HepG2 (cell line): ENCODE data around the gene IGSF21. TPM values are rescaled to one million over a fixed set of nuclear protein-coding genes. Genes with fewer than 3 reads are reported as not detected.

Experiments used
- ATAC-seq: fragments of 200-7000 bp; cut with Tn5 transposase; 3 replicates; pipeline ENCODE4 v1.9.1; 2020; ENCODE audit warnings: mild to moderate bottlenecking, moderate library complexity
- BruUV-seq: library from RNA; stranded (reverse); fragments of 400-500 nt; replicated peaks from 2 replicates; lab custom pipeline; 2021; lab: Mats Ljungman, UMichigan
- CTCF ChIA-PET: fragments of 300-600 bp; formaldehyde crosslinking; extraction: SDS; loops from one replicate; lab custom pipeline; 2021; ENCODE audit warnings: low total read pairs, inconsistent platforms, low intra/inter-chr PET ratio; lab: Yijun Ruan, JAX
- POLR2A ChIA-PET: fragments of 350-600 bp; sonication (Branson Sonifier 250); formaldehyde crosslinking; loops from one replicate; lab custom pipeline; 2020; ENCODE audit warnings: antibody characterized with exemption, inconsistent platforms; lab: Yijun Ruan, JAX
- DNase-seq: peaks from one replicate; pipeline ENCODE4 v3.0.0-alpha.2; 2015; ENCODE audit warnings: low spot score
- FAIRE-seq: peaks from 3 replicates; lab custom pipeline; 2011; peaks lifted over from hg19 to GRCh38; lab: Jason Lieb, UNC
- H2AFZ ChIP-seq: one replicate; pipeline ENCODE4 v1.6.1; 2011; ENCODE audit warnings: low read length, inconsistent platforms
- H3K27ac ChIP-seq: fragments of 300-600 bp; 3 replicates; pipeline ENCODE4 v1.8.0; 2011; ENCODE audit warnings: mixed run types, mild to moderate bottlenecking, mixed read lengths, low read length, inconsistent platforms; ENCODE audit not compliant: insufficient read depth; ENCODE audit errors: extremely low read length
- H3K27me3 ChIP-seq, 2 experiments: fragments of 200-600 bp in 1 of 2; 2 replicates in 1 of 2; 3 replicates in 1 of 2; pipeline versions ENCODE4 v1.6.0 to v1.8.0; 2011; ENCODE audit warnings: low read length in 2 of 2, mild to moderate bottlenecking in 2 of 2, moderate library complexity in 2 of 2, inconsistent platforms in 1 of 2; ENCODE audit not compliant: insufficient read depth in 2 of 2, control insufficient read depth in 1 of 2
- H3K36me3 ChIP-seq, 2 experiments: fragments of 200-600 bp in 1 of 2; replicated peaks in 1 of 2; 2 replicates in 1 of 2; 3 replicates in 1 of 2; pipeline versions ENCODE4 v1.5.1 to v1.8.0; 2011; ENCODE audit warnings: low read length in 2 of 2, inconsistent platforms in 1 of 2; ENCODE audit not compliant: insufficient read depth in 2 of 2, control insufficient read depth in 1 of 2
- H3K4me1 ChIP-seq: 2 replicates; pipeline ENCODE4 v1.5.1; 2012; ENCODE audit warnings: low read length, inconsistent platforms; ENCODE audit not compliant: insufficient read depth
- H3K4me2 ChIP-seq: 2 replicates; pipeline ENCODE4 v1.6.0; 2011; ENCODE audit warnings: low read depth, low read length, inconsistent platforms
- H3K4me3 ChIP-seq, 3 experiments: fragments of 200-600 bp in 1 of 3; sonication (generic), shearing (Covaris generic) in 1 of 3; replicated peaks in 1 of 3; 2 replicates each; pipeline ENCODE4 v1.5.1; 2011 to 2016; ENCODE audit warnings: low read length in 3 of 3, inconsistent platforms in 2 of 3, low read depth in 2 of 3, mild to moderate bottlenecking in 2 of 3, control low read depth in 1 of 3, mixed read lengths in 1 of 3; ENCODE audit not compliant: insufficient read depth in 1 of 3
- H3K79me2 ChIP-seq: one replicate; pipeline ENCODE4 v1.6.1; 2011; ENCODE audit warnings: low read length, inconsistent platforms; ENCODE audit not compliant: insufficient read depth
- H3K9ac ChIP-seq: 2 replicates; pipeline ENCODE4 v1.6.0; 2011; ENCODE audit warnings: mild to moderate bottlenecking, low read depth, low read length, inconsistent platforms; ENCODE audit not compliant: insufficient read depth
- H3K9me3 ChIP-seq: 2 replicates; pipeline ENCODE4 v1.5.1; 2012; ENCODE audit warnings: mild to moderate bottlenecking, low read length
- H4K20me1 ChIP-seq: 2 replicates; pipeline ENCODE4 v1.6.0; 2011; ENCODE audit warnings: inconsistent platforms, mild to moderate bottlenecking, low read length, moderate library complexity; ENCODE audit not compliant: insufficient read depth
- ELF3 ChIP-seq: IDR thresholded peaks from 2 replicates; pipeline ENCODE4 v1.6.1; 2016; ENCODE audit warnings: missing genetic modification reagents, missing compliant biosample characterization
- HMG20A ChIP-seq: IDR thresholded peaks from 2 replicates; pipeline ENCODE4 v1.6.1; 2016; ENCODE audit warnings: borderline replicate concordance
- LBX2 ChIP-seq: sonication (generic); formaldehyde crosslinking; IDR thresholded peaks from 2 replicates; pipeline ENCODE4 v1.5.0; 2020; ENCODE audit warnings: missing genetic modification reagents, mild to moderate bottlenecking, borderline replicate concordance
- MAFK ChIP-seq, 2 experiments: IDR thresholded peaks in 1 of 2; conservative IDR thresholded peaks in 1 of 2; 2 replicates each; pipeline ENCODE4 v1.6.1; 2011; ENCODE audit warnings: improper control_type of control experiment in 2 of 2, low read length in 2 of 2
- MNT ChIP-seq: fragments of 450-650 bp; IDR thresholded peaks from 2 replicates; pipeline ENCODE4 v1.6.1; 2016
- ZNF101 ChIP-seq: sonication (generic); formaldehyde crosslinking; IDR thresholded peaks from 2 replicates; pipeline ENCODE4 v1.4.0; 2020; ENCODE audit warnings: mild to moderate bottlenecking, low read depth, missing genetic modification reagents, borderline replicate concordance
- ZNF678 ChIP-seq: sonication (generic); formaldehyde crosslinking; IDR thresholded peaks from 2 replicates; pipeline ENCODE4 v1.4.0; 2020; ENCODE audit warnings: mild to moderate bottlenecking, missing genetic modification reagents
- WGBS: methylation state at CpG from one replicate; pipeline ENCODE4 v1.1.6; 2017; ENCODE audit warnings: low lambda C conversion rate; 5-methylcytosine and 5-hydroxymethylcytosine counted together
- in situ Hi-C: cut with HindIII; loops from 2 replicates; pipeline ENCODE4 v1.10.0; 2017; ENCODE audit warnings: low pct_unique_long_range_greater_than_20kb; ENCODE audit not compliant: extremely low pct_ligation_motif_present
- intact Hi-C: fragments of 100-400 bp; cut with micrococcal nuclease; formaldehyde crosslinking; loops from one replicate; pipeline ENCODE4 v1.10.0; 2022; ENCODE audit not compliant: unreplicated experiment
- polyA plus RNA-seq, 8 experiments: library from polyadenylated mRNA; depleted of rRNA in 3 of 8; stranded (reverse) in 7 of 8; unstranded in 1 of 8; fragments of >200 nt; fragmentation: Illumina TruSeq in 4 of 8; extraction: Trizol in 4 of 8; gene quantifications; 2 replicates each; pipeline versions ENCODE4 v1.2.1 to v1.2.3, GENCODE V29; 2011 to 2016; ENCODE audit warnings: low read depth in 4 of 8, missing spikeins in 1 of 8, mixed read lengths in 1 of 8; ENCODE audit not compliant: insufficient read depth in 1 of 8
- total RNA-seq, 5 experiments: library from RNA; depleted of rRNA; stranded (reverse); fragments of >200 nt; fragmentation: Illumina TruSeq; extraction: Trizol; gene quantifications; 2 replicates each; pipeline ENCODE4 v1.2.3, GENCODE V29; 2016; ENCODE audit warnings: low read depth in 1 of 5
- TF ChIP-seq, protein P1 (sequence below): sonication (generic); formaldehyde crosslinking; IDR thresholded peaks from 2 replicates; pipeline ENCODE4 v1.4.0; 2020; ENCODE audit warnings: missing genetic modification reagents
- TF ChIP-seq, protein P2 (sequence below): sonication (generic); IDR thresholded peaks from 2 replicates; pipeline ENCODE4 v1.6.1; 2016; ENCODE audit warnings: low read depth, borderline replicate concordance

The IGSF21 gene
- total and polyA plus RNA-seq, 2 of the 13 experiments (the other 11 are each of a cell fraction or from before 2014, with no cell fraction given), result not detected

- TF ChIP-seq LBX2 (no peak), MNT (no peak), ELF3 (CRISPR knock-in tag) (no peak), HMG20A (CRISPR knock-in tag) (no peak), ZNF101 (CRISPR knock-in tag) (no peak), MAFK (conservative IDR thresholded peaks at IDR 0.05 in 1 of 2, IDR thresholded peaks at IDR 0.05 in 1 of 2; ENCODE audit: low read length in 2 of 2) (0 out of 4 replicates have a peak, but pooled peaks of 1 of the 2 experiments have one; percentile 18), ZNF678 (CRISPR knock-in tag) (no peak)
- TF ChIP-seq, protein P1, sequence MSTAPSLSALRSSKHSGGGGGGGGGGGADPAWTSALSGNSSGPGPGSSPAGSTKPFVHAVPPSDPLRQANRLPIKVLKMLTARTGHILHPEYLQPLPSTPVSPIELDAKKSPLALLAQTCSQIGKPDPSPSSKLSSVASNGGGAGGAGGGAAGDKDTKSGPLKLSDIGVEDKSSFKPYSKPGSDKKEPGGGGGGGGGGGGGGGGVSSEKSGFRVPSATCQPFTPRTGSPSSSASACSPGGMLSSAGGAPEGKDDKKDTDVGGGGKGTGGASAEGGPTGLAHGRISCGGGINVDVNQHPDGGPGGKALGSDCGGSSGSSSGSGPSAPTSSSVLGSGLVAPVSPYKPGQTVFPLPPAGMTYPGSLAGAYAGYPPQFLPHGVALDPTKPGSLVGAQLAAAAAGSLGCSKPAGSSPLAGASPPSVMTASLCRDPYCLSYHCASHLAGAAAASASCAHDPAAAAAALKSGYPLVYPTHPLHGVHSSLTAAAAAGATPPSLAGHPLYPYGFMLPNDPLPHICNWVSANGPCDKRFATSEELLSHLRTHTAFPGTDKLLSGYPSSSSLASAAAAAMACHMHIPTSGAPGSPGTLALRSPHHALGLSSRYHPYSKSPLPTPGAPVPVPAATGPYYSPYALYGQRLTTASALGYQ (CRISPR knock-in tag), result no peak
- TF ChIP-seq, protein P2, sequence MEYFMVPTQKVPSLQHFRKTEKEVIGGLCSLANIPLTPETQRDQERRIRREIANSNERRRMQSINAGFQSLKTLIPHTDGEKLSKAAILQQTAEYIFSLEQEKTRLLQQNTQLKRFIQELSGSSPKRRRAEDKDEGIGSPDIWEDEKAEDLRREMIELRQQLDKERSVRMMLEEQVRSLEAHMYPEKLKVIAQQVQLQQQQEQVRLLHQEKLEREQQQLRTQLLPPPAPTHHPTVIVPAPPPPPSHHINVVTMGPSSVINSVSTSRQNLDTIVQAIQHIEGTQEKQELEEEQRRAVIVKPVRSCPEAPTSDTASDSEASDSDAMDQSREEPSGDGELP, result no peak
- Histone ChIP-seq H3K9ac (no peak overlapping the region), H3K79me2 (no peaks in the 10 kb centered on the region), H2AFZ (no peak overlapping the region), H4K20me1 (no peaks in the 10 kb centered on the region), H3K9me3 (peaks cover 11% of the 10 kb centered on the region; the same call in 1 of the 2 replicates), H3K4me2 (no peak overlapping the region), H3K27ac (no peak overlapping the region), H3K36me3 (no peaks in the 10 kb centered on the region), H3K27me3 (peaks cover 0 to 5% of the 10 kb centered on the region in 2 experiments; a peak in 1 of 5 replicates), H3K4me1 (no peaks in the 10 kb centered on the region), H3K4me3 (no peak overlapping the region)
- BruUV-seq, result no TSS peak
- intact Hi-C loops (no loop called here), in situ Hi-C loops (no loop called here)
- ChIA-PET POLR2A (no interaction called here), CTCF (no interaction called here)
- ATAC-seq (no peak), DNase-seq (no peak), FAIRE-seq (no peak)
- 29% methylated on average over 12 of the region's 13 CpGs for WGBS
Measured at GRCh38 chr1:18410407-18410806, 302.8 kb downstream of the IGSF21 start.
